ENCODE results near the gene REG4.

REG4 gene

GRCh38 chr1:119795261-119796200 lies 15.7 kb downstream of the REG4 start:
- no peak overlapping the region for H3K4me3 ChIP-seq (ENCODE audit: low read depth, low read length)
- TF ChIP-seq POLR2A (IDR thresholded peaks at IDR 0.05; ENCODE audit: extremely low read depth, insufficient read length) (no peak), CTCF (IDR thresholded peaks at IDR 0.05; ENCODE audit: low read depth, low read length) (no peak), MYC (IDR thresholded peaks at IDR 0.05; ENCODE audit: low read depth, low read length) (no peak), MAX (IDR thresholded peaks at IDR 0.05; ENCODE audit: low read depth, low read length) (no peak)
- no peak for DNase-seq (ENCODE audit: low read depth)

- H3K4me3 ChIP-seq (ENCODE audit: low read depth, low read length) = no peak overlapping the region
- TF ChIP-seq MYC (IDR thresholded peaks at IDR 0.05; ENCODE audit: low read depth, low read length) (no peak), CTCF (IDR thresholded peaks at IDR 0.05; ENCODE audit: low read depth, low read length) (no peak), POLR2A (IDR thresholded peaks at IDR 0.05; ENCODE audit: extremely low read depth, insufficient read length) (no peak), MAX (IDR thresholded peaks at IDR 0.05; ENCODE audit: low read depth, low read length) (no peak)
- DNase-seq (ENCODE audit: low read depth) = no peak
Observed at GRCh38 chr1:119794876-119795240, 16.4 kb downstream of the REG4 start.

DNA sequence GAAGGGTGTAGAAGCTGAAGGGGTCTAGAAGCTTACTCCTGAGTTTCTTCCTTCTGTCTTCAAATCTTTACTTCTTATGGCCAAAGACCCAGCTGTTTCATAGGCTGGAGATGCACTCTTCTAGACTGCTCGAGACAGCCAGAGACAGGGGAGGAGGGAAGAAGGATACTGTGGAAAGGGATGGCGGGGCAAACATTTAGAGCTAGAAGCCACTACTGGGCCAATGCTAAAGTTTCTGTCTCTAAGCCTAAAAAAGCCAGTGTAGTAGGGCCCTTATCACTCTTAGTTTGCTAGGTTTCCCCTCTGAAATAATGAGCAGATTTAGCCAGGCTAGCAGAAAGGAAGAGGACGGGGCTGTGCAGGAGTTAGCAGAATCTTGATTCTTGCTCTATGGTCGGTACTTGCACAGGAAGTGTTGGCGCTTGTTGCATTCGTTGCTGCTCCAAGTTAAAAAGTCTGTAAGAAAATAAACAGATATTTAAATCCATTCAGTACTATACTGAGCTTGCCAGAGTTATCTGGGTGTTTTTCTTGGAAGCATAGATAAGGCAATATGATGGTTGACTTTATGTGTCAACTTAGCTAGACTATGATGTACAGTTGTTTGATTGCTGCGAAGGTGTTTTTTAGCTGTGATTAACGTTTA lies 16.9 kb downstream of the REG4 start:
- no peak overlapping the region for H3K4me3 ChIP-seq (ENCODE audit: low read depth, low read length)
- TF ChIP-seq CTCF (IDR thresholded peaks at IDR 0.05; ENCODE audit: low read depth, low read length) = no peak
- no peak for TF ChIP-seq POLR2A (IDR thresholded peaks at IDR 0.05; ENCODE audit: extremely low read depth, insufficient read length)
- TF ChIP-seq MAX (IDR thresholded peaks at IDR 0.05; ENCODE audit: low read depth, low read length) = no peak
- no peak for TF ChIP-seq MYC (IDR thresholded peaks at IDR 0.05; ENCODE audit: low read depth, low read length)
- DNase-seq (ENCODE audit: low read depth) = no peak

DNA sequence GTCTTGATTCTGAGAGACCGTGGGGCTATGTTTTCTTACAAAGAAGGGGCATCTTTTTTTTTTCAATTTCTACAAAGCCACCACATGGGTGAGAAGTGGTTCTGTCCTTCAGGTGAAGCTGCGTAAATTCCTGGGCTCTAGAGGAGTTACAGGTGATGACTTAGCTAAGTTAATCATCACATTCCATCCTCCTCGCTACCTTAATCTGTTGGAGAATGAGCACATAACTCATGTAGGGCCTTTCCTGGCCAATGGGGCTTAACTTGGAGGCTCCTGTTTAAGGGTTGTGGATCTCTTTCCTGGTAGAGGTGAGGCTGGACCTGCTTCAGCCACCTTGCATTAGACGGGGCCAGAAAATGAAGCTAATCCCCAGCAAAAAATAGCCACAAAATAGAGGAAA lies 19.9 kb downstream of the REG4 start:
- no peak for TF ChIP-seq CTCF (IDR thresholded peaks at IDR 0.05; ENCODE audit: low read depth, low read length)
- DNase-seq (ENCODE audit: low read depth) = no peak
- no peak overlapping the region for H3K4me3 ChIP-seq (ENCODE audit: low read depth, low read length)

DNA sequence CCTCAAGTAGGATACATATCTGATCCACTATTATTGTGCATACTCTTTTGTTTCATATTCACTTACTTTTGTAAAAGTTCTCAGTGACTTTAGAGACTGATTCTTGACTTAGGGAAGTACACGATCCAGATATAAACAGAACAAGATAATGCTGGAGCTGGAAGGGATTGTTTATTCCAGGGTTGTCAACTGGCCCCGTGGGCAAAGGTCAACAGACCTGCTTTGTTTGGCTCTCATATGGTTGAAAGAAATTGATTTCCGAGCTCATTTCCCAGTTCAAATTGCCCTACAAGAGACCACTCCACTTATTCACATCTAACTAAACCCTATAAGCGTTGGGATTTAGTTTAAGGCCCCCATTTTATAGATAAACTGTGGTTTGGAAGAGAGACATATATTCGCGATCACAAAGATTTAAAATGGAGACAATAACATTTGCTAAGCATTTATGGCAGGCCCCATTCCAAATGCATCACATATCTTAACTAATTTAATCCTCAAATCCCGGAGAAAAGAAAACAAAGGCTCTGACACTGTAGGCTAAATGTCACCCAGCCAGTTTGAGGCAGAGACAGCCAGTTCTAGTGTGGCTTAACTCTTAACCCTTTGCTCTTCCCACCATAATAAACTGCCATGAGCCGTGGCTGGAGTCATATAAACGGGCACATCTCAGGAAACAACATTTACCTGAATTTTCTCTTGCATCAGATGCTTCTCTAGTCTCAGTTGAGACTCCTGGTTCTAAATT lies 20.6 kb downstream of the REG4 start:
- H3K4me3 ChIP-seq (ENCODE audit: low read depth, low read length) = no peak overlapping the region
- TF ChIP-seq CTCF (IDR thresholded peaks at IDR 0.05; ENCODE audit: low read depth, low read length) (no peak), MYC (IDR thresholded peaks at IDR 0.05; ENCODE audit: low read depth, low read length) (no peak), MAX (IDR thresholded peaks at IDR 0.05; ENCODE audit: low read depth, low read length) (no peak), POLR2A (IDR thresholded peaks at IDR 0.05; ENCODE audit: extremely low read depth, insufficient read length) (no peak)
- no peak for DNase-seq (ENCODE audit: low read depth)

Measured in NB4 (cell line).